SIG-M5 (cell line): ENCODE measurements around the gene MBLAC1.

Experiments
- DNase-seq: peaks from one replicate; lab custom pipeline; 2025; lab: John Stamatoyannopoulos, UW

Gene MBLAC1

GRCh38 chr7:100173806-100174495, 47.2 kb downstream of the MBLAC1 start:
- DNase-seq = no peak

- no peak for DNase-seq
Observed at GRCh38 chr7:100174582-100174981, 47.8 kb downstream of the MBLAC1 start.

- no peak for DNase-seq
Observed at GRCh38 chr7:100175296-100175935, 48.6 kb downstream of the MBLAC1 start.

DNA sequence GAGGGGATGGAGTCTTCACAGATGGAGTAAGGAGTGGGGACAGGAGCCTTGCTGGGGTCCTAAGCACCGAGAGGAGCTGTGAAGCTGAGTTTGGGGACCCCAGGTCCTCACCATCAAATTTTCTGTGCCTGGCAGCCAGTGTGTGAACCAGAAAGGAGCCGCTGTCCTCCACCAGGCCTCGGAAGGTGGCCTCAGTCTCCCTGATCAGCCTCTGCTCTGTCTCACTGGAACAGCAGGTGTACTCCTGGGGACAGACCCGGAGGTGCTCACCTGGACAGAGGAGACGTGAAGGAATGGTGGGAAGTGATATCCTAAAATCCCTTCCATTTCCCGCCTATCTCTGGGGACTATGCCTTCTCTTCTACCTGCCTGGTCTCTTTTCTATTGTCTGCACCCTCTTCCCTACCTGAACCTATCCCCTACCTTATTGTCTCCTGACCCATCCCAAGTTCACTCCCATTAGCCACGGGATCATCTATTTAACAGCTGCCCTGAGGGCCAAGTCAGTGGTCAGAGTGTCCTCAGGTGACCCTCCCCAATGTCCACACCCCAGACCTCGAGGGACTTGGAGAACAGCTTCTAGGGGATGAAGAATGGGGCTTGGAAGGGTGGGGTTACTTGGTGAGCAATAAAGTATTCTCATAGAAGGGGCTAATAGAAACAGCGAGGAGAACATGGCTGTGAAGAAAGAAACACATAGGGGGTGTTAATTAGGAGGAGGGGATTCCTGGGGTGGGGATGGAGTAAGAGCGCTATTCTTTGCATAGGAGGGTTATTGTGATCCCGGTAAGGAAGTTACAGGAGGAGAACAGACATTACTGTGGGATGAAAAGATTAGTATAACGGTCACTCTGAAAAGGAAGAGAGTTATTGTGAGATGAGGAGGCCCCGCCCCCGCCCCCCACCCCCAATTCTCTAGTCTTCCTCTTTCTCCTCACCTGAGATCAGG, 49.6 kb downstream of the MBLAC1 start:
- no peak for DNase-seq

DNA sequence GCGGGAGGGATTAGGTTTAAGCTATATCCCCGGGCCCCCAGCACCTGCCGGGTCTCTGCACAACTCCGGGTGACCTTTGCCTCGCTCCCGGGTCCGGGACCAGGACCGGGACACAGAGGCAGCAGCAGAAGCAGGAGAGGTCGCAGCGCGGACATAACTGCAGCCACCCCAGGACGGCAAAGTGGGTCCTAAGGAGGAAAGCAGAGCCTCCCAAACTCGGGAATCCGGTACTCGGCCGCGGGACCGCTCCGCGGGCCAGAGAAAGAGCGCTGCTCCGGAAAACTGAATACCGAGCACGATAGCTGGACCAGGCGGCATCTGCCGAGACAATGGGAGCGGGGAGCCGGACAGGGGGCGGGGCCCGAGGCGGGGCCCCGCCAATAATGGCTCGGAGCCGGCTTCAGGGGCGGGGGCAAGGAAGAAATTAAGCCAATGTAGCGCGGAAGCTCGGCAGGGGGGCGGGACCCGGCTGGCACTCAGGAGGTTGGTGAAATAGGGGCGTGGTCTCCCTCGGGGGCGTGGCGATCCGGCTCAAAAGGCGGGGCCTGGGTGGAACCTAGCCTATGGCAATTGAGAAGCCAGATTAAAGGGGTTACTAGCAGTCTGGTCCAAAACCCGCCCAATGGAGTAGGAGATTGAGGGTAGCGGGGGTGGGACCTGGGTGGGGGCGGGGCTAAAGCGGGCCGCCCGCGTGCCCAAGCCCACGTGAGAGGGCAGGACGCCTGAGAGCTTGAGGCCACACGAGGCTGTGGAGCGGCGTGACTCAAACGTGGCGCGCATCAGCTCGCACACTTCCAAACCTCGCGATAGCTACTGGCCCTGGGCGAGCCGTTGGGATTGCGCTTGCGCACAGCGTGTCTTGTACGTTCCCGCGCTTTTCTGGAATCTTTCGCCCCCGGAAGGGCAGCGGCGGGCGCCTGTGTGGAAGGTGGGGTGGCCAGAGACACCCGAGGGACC, 50.6 kb downstream of the MBLAC1 start, which contains the start of the genes GPC2 and STAG3:
Gene GPC2 (minus strand): TSS at position 337 of the 957 bp plus-strand sequence. CDS start 182 bp downstream, at position 155.
Gene STAG3 (plus strand): TSS at position 874 of the 957 bp plus-strand sequence. CDS start 2,639 bp downstream, outside the sequence.
- peak; percentile 46 for DNase-seq
